GM21367 (cell line): ENCODE data around the gene LRRC71.

Source experiments
- ATAC-seq: cut with Tn5 transposase; IDR thresholded peaks from one replicate; pipeline ENCODE4 v1.9.1; 2021; ENCODE audit not compliant: unreplicated experiment

The LRRC71 gene

DNA sequence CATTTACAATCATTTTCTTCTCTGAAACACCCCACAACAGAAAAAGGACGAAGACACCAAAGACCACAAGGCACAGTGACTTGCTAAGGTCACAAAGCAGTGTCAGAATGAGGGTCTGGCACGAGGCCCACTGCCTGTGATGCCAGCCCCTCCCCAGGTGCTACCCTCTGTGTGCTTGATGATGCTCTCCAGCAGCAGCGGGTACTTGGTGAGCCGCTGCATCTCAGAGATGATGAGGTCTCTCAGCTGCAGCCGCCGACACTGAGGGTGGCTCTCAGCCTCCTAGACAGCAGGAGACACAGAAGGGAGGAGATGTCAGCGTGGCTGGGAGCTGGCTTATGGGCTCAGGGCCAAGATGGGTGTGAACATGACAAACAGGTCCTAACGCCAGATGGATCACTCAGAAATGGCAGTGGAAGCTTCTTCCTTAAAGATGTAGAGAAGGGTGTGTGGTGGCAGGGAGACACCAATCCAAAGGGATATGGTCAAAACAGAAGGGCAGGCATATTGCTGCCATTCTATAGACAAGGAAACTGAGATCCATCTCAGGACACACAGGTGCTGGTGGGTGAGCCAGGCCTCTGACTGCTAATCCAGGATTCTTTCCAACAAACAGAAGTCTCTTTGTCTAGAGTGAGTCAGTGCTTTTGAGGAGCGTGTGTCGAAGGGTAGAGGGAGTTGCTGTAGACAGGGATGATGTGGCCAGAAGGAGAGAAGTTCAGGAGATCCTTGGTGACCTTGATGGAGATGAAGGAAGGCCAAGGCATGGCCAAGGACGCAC lies 25.6 kb downstream of the LRRC71 start:
- ATAC-seq = no peak

DNA sequence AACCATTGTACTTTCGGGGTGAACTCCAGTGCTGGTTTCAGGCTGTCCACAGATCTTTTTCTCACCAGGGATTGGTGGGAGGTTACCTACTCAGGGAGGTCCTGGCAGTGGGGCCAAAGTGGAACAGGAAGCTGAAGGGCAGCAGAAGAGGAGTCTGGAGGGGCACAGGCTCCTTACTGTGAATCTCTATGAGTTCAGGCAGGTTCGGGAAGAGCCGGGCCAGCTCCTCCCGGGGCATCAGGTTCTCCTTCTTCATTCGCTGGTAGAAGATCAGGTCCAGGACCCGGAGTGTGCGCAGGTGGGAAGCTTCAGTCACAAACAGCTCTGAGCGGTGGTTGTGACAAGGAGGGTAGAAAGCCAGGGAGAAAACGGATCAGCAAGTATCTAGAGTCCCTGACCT lies 26.7 kb downstream of the LRRC71 start:
- ATAC-seq = no peak

DNA sequence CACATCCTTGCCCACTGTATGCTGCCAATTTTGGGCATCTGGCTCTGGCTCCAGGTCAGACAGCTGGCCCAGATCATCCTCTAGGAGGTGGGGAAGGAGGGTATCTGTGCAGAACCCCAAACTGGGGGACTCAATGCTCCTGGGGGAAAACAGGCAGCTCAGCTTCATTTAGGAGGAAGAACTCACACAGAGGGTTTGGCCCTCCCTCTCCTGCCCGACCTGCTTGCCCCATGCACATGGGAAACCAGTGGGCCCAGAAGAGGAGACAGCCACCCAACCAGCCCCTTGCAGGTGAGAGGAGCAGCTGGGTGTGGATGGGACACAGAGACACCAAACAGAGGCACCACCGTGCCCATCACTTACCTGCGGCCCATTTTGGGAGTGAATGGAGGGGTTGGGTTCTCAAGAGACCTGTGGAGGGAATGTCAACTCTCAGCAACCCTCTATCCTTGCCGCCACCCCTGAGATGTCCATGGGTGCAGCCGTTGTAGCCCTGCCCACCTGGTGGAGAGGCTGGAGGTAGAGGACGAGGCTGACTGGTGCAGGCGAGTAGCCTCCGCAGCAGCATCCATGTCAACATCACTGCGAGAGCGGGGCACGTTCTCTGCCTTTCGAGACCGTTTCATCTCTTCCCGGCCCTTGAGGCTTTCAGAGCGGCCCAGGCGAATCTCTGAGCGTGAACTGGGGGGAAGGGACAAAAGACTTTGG lies 27.5 kb downstream of the LRRC71 start:
- ATAC-seq = no peak

DNA sequence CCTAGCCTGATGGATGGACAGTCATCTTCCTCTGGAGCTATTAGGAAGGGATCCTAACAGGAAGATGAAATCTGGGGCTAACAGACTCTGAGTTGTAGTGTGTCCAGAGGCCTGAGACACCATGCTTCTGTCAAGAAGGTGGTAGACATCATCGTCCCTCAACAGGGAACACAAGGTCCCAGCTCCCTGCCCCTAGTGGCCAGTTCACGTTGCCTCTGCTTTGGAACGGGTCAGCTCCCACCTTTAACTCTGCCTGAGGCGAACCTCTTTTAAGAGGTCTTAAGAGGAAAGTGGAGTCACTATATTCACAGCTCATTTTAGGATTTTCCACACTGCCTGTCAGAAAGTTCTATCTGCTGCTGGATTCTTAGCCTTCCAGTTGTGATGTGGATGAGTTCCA lies 28.3 kb downstream of the LRRC71 start:
- no peak for ATAC-seq

DNA sequence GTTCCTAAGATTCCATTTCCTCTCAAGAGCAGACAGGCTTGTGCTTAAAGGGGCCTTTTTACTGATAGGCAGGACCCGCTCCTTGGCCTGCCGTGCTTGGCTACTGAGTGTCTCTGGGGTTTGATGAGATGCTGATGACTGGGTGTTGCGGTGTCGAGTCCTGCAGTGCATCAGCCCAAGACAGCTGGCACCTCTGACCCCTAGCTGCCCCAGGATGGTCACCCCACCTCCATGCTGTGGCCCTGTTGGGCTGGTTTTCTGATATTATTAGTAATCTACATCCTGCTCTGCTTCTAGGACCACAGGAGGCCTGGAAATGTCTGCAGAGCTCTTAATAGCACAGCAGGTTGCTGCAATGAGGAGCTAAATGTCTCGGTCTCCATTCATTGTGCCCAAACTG lies 28.7 kb downstream of the LRRC71 start:
- no peak for ATAC-seq

DNA sequence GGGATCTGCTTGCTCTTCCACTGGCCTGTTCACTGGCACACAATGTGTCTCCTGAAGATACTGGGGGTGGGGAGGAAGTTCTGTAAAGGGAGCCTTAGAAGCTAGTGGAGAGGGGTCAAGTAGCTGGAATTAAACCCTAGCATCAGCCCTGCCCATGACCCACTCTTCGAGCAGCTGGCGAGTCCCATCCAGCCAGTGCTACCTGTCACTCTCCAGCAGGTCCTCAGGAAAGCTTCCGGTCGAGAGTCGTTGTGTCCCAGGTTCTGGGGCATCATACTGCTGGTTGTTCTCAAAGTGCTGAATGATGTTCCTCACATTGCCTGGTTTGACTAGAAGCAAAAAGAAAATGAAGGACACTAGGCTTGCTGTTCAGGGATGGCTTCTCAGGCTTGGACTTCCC lies 30.9 kb downstream of the LRRC71 start:
- no peak for ATAC-seq

DNA sequence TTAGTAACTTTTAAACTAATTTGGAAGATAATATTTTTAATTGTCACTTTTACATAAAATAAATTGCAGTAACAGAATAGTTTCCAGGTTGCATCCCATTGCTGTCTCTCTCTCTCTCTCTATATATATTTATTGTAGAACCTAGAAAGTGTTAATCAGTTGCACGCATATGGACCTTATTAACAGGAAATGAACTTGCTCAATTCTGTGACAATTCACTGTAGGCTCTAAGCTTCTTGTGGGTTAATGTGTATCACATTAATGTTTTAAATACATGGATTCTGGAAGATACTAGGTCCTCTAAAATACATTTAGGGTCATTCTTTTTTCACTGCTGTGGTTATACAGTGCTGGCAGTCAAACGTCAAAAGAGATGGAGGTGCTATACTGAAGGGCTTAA lies 33.1 kb downstream of the LRRC71 start:
- no peak for ATAC-seq

DNA sequence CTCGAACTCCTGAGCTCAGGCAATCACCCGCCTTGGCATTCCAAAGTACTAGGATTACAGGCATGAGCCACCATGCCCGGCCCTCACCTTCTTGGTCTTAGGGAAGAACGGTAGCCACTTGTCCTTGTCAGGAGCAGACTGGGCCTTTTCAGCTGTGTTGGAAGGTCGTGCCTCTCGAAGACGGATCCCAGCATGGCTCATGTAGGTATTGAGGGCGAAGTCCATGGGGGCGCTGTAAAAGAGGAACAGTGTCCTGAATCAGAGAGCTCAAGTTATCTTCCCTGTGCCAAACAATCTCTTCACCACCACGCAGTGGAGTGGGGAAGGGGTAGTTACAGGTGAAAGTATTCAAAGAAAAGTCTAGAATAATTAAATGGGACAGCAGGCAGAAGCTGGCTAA lies 35.9 kb downstream of the LRRC71 start:
- ATAC-seq = no peak

DNA sequence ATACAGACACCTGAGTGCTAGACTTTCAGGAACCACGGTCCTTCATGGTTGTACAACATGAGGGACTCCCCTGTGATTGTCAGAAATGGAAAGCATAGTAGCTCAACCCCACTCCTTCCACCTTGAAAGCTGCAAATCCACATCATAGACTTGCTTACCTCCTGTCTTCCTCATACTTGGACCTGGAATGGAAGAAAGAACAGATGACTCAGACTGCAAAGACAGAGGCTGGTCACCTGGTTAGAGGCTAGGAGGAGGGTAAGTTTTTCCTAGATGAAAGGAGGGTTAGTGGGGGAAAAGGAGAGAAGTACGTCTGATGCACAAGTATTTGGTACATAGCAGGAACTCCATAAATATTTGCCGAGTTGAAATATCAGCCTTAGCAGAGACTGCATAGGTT lies 37.2 kb downstream of the LRRC71 start:
- no peak for ATAC-seq

DNA sequence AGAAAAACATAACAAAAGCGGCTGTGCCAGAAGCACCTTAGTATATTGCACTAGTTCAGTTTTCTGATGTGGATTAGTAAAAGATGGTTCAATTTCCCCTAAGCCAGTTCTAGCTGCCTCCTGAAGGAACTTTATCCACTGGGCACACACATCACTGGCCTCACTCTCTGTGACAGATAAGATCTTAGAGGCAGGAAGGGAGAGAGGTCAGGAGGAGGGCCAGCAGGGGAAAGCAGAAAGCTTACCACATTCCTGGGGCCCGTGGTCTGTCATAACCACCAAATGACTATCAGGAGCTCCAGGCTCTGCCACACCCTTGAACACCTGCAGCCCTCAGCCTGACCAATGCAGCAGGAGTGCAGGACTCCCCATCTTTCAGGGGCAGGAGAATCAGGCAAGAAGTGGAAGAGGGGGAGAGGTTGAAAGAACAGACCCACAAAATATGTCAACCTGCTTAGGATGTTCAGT lies 37.8 kb downstream of the LRRC71 start:
- no peak for ATAC-seq

DNA sequence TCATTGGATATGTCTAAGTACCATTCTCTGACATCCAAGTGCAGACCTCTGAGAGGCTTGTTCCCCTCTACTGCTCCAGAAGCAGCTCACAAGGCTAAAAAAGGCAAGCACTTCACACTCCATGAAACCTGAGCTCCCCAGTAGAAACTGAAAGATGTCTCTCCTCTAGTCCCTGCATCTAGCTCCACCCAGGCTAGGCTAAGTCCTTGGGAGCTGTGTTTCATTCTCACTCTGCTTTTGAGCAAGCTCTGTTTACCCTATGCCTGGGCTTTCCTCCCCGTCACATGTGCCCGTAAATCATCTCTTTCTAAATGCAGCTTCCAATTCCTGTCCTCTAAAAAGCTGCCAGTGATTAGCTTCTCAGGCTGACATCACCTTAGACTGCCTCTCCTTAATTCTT lies 39.0 kb downstream of the LRRC71 start:
- ATAC-seq = no peak

DNA sequence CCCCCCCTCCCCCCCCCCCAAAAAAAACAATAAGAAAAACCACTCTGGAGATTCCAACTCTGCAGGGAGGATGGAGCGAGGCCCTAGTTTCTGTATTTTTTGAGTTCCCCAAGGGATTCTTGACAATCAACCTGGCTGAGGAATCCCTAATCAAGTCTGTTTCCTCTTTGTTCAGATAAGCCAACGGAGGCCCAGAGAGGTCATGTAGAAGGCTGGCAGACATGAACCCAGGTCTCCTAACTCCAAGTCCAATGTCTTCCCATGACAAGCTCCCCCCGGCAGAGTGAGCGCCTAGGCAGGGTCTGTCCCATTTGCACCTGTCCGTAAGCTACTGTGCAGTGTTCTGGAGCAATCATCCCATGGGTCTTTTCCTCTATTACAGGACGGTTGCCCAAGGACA lies 39.5 kb downstream of the LRRC71 start:
- ATAC-seq = no peak

DNA sequence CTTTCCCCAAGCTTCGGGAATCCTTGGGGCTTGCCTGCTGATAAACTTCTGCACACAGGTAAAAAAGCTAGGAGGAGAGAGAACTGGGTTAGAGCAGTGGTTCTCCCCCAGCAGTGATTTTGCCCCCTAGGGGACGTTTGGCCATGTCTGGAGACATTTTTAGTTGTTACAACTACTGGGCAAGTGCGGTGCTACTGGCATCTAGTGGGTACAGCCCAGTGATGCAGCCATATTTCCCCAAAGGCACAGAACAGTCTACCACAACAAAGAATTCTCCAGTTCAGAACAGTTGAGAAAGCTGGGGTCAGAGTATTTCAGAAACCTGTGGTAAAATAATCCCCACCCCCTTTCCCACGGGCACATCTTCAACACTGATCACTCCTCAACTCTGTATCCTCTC lies 41.3 kb downstream of the LRRC71 start:
- ATAC-seq = no peak

DNA sequence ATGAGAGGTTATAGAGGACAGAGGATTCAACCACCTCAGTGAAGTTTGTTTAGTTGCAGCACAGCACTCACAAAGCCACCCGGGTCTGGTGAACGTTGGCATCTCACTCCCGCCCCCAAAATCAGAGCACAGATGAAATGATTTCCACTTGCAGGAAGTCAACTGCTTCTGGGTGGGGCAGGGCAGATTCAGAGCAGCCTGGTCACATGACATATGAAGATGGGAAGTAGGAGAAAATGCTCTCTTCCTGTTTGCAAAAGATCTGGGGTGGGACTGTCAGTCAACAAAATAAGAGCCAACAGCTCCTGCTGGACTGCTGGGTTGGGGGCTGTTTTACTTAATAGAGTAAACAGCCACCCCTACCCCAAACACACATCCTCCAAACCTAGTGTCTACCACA lies 43.2 kb downstream of the LRRC71 start:
- no peak for ATAC-seq

DNA sequence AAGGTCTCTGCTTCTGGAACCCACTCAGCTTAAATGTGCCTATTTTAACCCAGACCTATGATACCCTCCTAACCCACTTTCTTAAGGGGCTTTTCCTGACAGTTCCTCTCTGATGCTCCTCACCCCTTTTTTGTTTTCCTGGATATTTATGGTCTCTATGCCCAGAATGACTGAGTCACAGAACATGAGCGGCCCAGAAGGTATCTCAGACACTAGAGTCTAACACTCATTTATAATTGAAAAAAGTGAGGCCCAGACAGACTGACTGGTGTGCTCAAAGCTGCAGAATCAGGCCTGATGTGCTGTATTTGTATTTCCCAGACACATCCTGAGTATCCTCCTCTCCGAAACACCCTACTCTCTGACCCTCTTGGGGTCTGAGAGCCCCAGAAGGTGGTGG lies 44.0 kb downstream of the LRRC71 start:
- no peak for ATAC-seq

DNA sequence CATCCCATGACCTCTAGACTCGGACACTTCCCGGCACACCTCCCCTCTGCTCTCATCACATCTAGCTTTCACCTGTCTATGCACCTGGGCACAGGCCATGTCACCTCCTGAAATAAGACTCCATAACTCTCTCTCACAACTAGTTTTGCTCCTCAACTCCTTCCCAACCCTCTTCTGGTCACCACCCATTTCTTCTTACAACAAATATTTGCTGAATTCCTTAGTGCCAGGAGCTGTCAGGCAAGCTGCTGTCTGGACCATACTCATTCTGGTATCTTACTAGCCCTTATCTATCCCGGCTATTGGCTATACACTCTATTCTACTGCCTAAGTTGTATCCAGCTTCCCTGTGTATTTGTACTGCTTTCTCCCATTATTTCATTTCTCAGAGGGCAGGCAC lies 49.1 kb downstream of the LRRC71 start:
- no peak for ATAC-seq

DNA sequence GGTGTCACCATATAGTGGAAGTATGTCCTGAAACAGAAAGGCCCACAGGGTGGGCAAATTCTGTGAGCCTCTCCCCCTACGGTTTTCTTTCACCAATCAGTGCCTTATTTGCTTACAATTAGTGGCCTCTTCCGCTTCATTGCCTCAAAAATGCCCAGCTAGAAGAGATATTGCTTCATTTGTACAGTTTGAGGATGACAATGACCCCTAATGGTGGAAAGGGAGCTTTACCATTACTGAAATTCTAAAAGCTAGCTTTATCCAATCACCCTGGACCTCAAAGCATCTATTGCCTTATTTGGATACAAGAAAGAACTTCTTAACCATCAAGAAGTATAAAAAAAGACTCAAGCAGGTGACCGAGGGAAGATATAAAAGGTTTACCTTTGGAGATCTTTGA lies 49.6 kb downstream of the LRRC71 start:
- no peak for ATAC-seq

DNA sequence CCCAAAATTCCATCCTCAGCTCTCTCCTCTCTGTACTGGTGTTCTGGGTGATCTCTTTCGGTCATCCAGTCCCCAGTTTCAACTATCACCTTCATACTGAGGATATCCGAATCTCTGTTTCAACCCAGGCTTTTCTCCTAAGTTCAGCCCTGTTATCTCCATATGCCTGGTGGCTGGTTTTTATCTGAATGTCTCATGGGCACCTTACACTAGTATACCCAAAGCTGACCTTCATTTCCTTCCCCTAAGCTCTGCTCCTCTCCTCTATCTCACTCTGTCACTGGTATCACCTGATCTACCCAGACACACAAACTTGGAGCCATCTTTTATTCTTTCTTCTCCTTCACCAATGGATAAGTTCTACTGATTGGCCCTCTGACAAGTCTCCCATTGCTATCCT lies 53.0 kb downstream of the LRRC71 start:
- no peak for ATAC-seq

DNA sequence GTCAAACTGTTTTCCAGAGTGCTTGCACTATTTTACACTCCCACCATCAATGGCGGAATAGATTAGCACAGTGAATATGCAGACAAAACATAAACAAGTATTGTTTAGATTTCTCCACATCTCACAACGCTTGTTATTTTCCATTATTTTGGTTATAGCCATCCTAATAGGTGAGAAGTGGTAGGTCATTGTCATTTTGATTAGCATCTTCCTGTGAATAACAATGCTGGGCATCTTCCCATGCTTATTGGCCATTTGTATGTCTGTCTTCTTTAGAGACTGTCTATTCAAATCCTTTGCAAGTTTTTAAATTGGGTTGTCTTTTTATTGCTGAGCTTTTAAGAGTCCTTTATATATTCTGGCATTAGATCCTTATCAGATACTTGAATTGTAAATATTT lies 54.7 kb downstream of the LRRC71 start:
- no peak for ATAC-seq

DNA sequence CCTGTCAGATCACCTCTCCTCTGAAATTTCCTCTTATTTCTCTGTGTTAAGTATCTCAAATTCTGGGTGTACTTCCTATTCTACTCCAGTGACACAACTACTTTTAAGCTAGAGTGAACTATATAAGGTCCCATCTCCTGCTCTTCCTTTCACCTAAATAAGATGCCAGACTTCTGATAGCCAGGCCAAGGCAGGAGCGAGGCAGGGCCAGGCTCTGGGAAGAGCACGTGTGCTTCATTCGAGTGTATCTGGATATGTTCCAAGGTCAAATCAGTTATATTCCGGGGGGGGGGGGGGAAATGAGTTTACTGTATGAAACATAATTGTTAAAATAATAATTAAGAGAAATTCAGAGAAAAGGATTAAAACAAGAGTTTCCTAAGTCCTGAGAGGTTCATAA lies 60.1 kb downstream of the LRRC71 start:
- no peak for ATAC-seq
